H1 (cell line): Measurements from ENCODE around the gene GRIA1.

Experiments
- CEBPB ChIP-seq: IDR thresholded peaks from 2 replicates; pipeline ENCODE4 v1.6.1; 2012; ENCODE audit warnings: low read depth, low read length
- CTCF ChIP-seq, 3 experiments: IDR thresholded peaks; 1 replicate in 2 of 3; 2 replicates in 1 of 3; pipeline versions ENCODE4 v1.5.1 to v1.6.1; 2011; ENCODE audit warnings: low read length in 3 of 3, mild to moderate bottlenecking in 3 of 3, inconsistent platforms in 2 of 3, low read depth in 1 of 3, moderate library complexity in 1 of 3; ENCODE audit not compliant: insufficient read depth in 1 of 3; ENCODE audit errors: control extremely low read depth in 1 of 3
- EGR1 ChIP-seq: IDR thresholded peaks from 2 replicates; pipeline ENCODE4 v1.6.1; 2011; ENCODE audit warnings: low read depth, low read length, borderline replicate concordance
- EZH2 ChIP-seq: fragments of 200-600 bp; sonication (generic); IDR thresholded peaks from 2 replicates; pipeline ENCODE4 v1.7.1; 2012; ENCODE audit warnings: low read depth, mild to moderate bottlenecking, moderate library complexity, low read length, inconsistent platforms; ENCODE audit not compliant: severe bottlenecking
- JUND ChIP-seq: IDR thresholded peaks from 2 replicates; pipeline ENCODE4 v1.6.1; 2011; ENCODE audit warnings: mild to moderate bottlenecking, improper control_type of control experiment, low read length
- MAFK ChIP-seq: IDR thresholded peaks from 2 replicates; pipeline ENCODE4 v1.6.1; 2012; ENCODE audit warnings: low read depth, mild to moderate bottlenecking, improper control_type of control experiment, low read length
- RAD21 ChIP-seq, 2 experiments: IDR thresholded peaks in 1 of 2; conservative IDR thresholded peaks in 1 of 2; 2 replicates each; pipeline ENCODE4 v1.6.1; 2011; ENCODE audit warnings: low read depth in 2 of 2, low read length in 2 of 2, improper control_type of control experiment in 1 of 2, inconsistent platforms in 1 of 2, mild to moderate bottlenecking in 1 of 2, moderate library complexity in 1 of 2
- SAP30 ChIP-seq: fragments of 300-600 bp; sonication (generic); IDR thresholded peaks from 2 replicates; pipeline ENCODE4 v1.7.1; 2012; ENCODE audit warnings: low read length, moderate library complexity, mild to moderate bottlenecking, inconsistent platforms; ENCODE audit not compliant: insufficient read depth, insufficient replicate concordance
- SIN3A ChIP-seq, 2 experiments: IDR thresholded peaks in 1 of 2; conservative IDR thresholded peaks in 1 of 2; 2 replicates each; pipeline ENCODE4 v1.6.1; 2011 to 2012; ENCODE audit warnings: low read length in 2 of 2, improper control_type of control experiment in 1 of 2, low read depth in 1 of 2, mild to moderate bottlenecking in 1 of 2
- TF ChIP-seq, protein P1 (sequence below): IDR thresholded peaks from 2 replicates; pipeline ENCODE4 v1.6.1; 2011; ENCODE audit warnings: low read depth, mild to moderate bottlenecking, low read length; ENCODE audit not compliant: insufficient read depth

DNA sequence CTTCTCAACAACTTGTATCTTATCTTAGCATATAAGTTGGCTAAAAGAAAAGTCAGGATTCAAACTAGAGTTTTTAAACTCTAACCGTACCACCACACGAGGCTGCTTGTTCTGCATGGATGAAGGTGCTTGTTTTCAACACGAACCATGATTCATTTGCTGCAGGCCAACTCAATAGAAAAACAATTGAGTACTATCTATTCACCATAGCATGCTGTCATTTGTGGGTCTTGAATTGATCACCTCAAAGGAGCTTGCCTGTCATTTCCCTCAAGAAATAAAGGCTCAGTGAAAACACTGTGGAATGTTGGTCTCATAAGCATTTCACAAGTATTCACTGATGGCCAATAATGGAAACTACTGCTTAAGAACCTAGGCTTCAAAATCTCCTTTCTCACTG lies 21.0 kb upstream of the GRIA1 start:
- TF ChIP-seq JUND (no peak), CTCF (IDR thresholded peaks at IDR 0.05; ENCODE audit: control extremely low read depth in 1 of 3, insufficient read depth in 1 of 3, low read depth in 1 of 3, low read length in 3 of 3) (no peak), SIN3A (conservative IDR thresholded peaks at IDR 0.05 in 1 of 2, IDR thresholded peaks at IDR 0.05 in 1 of 2; ENCODE audit: low read depth in 1 of 2, low read length in 2 of 2) (no peak), MAFK (no peak), CEBPB (no peak), EGR1 (no peak), EZH2 (no peak), RAD21 (IDR thresholded peaks at IDR 0.05 in 1 of 2, conservative IDR thresholded peaks at IDR 0.05 in 1 of 2; ENCODE audit: low read depth in 2 of 2, low read length in 2 of 2) (no peak), SAP30 (no peak)
- TF ChIP-seq, protein P1, sequence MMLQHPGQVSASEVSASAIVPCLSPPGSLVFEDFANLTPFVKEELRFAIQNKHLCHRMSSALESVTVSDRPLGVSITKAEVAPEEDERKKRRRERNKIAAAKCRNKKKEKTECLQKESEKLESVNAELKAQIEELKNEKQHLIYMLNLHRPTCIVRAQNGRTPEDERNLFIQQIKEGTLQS: no peak
